G401.6 (cell line): ENCODE data around the gene SEC23IP.
"Not testable (repeated sequence)": the region's sequence is repeated elsewhere in the genome, so short reads cannot be mapped to it uniquely, and the experiment has no call there.

Source experiments
- FAIRE-seq: peaks from 2 replicates; lab custom pipeline; 2012; peaks lifted over from hg19 to GRCh38; lab: Jason Lieb, UNC

The SEC23IP gene

GRCh38 chr10:119883901-119884611 lies 8.5 kb upstream of the SEC23IP start:
- FAIRE-seq: not testable (repeated sequence)

- FAIRE-seq: not testable (repeated sequence)
Measured at GRCh38 chr10:119886070-119886469, 6.5 kb upstream of the SEC23IP start.

- FAIRE-seq: not testable (repeated sequence)
Measured at GRCh38 chr10:119888715-119889114, 3.8 kb upstream of the SEC23IP start.

GRCh38 chr10:119889201-119889600 lies 3.3 kb upstream of the SEC23IP start:
- FAIRE-seq: not testable (repeated sequence)

- not testable (repeated sequence) for FAIRE-seq
Measured at GRCh38 chr10:119890307-119890706, 2.2 kb upstream of the SEC23IP start.

- not testable (repeated sequence) for FAIRE-seq
Measured at GRCh38 chr10:119891849-119892187, 712 bp upstream of the SEC23IP start.

GRCh38 chr10:119893074-119893473 lies 544 bp downstream of the SEC23IP start:
- no peak for FAIRE-seq

GRCh38 chr10:119893845-119894427 lies 1.4 kb downstream of the SEC23IP start:
- no peak for FAIRE-seq

GRCh38 chr10:119896061-119896655 lies 3.6 kb downstream of the SEC23IP start:
- FAIRE-seq: no peak

- FAIRE-seq: no peak
Measured at GRCh38 chr10:119896937-119897770, 4.6 kb downstream of the SEC23IP start.

GRCh38 chr10:119898577-119898976 lies 6.0 kb downstream of the SEC23IP start:
- FAIRE-seq: no peak

- FAIRE-seq: no peak
Measured at GRCh38 chr10:119903946-119904666, 11.6 kb downstream of the SEC23IP start.

GRCh38 chr10:119907695-119908094 lies 15.2 kb downstream of the SEC23IP start:
- not testable (repeated sequence) for FAIRE-seq

GRCh38 chr10:119908166-119908565 lies 15.6 kb downstream of the SEC23IP start:
- FAIRE-seq: no peak

- no peak for FAIRE-seq
Measured at GRCh38 chr10:119910689-119911088, 18.2 kb downstream of the SEC23IP start.

- FAIRE-seq: no peak
Measured at GRCh38 chr10:119917777-119918176, 25.2 kb downstream of the SEC23IP start.

- FAIRE-seq: no peak
Measured at GRCh38 chr10:119919271-119919670, 26.7 kb downstream of the SEC23IP start.

GRCh38 chr10:119919826-119920225 lies 27.3 kb downstream of the SEC23IP start:
- no peak for FAIRE-seq

GRCh38 chr10:119928411-119928810 lies 35.9 kb downstream of the SEC23IP start:
- no peak for FAIRE-seq

- FAIRE-seq: no peak
Measured at GRCh38 chr10:119931871-119932270, 39.3 kb downstream of the SEC23IP start.

- no peak for FAIRE-seq
Measured at GRCh38 chr10:119932631-119933030, 40.1 kb downstream of the SEC23IP start.

- FAIRE-seq: peak; percentile 23
Measured at GRCh38 chr10:119933179-119933578, 40.6 kb downstream of the SEC23IP start.
